GM06990 (cell line): ENCODE results near the gene FYN.
"Not testable (repeated sequence)": the region's sequence is repeated elsewhere in the genome, so short reads cannot be mapped to it uniquely, and the experiment has no call there.

Source experiments
- DNase-seq: peaks from one replicate; pipeline ENCODE4 v3.0.0-alpha.2; 2011; ENCODE audit not compliant: insufficient read length; ENCODE audit errors: extremely low read depth
- H3K27me3 ChIP-seq: replicated peaks from 2 replicates; pipeline ENCODE4 v1.6.0; 2011; ENCODE audit warnings: low read length; ENCODE audit not compliant: control insufficient read depth, insufficient read depth
- H3K36me3 ChIP-seq: 2 replicates; pipeline ENCODE4 v1.5.1; 2011; ENCODE audit warnings: low read length; ENCODE audit not compliant: control insufficient read depth, insufficient read depth
- H3K4me3 ChIP-seq: replicated peaks from 2 replicates; pipeline ENCODE4 v1.5.1; 2011; ENCODE audit warnings: low read depth, mild to moderate bottlenecking, control low read depth, low read length
- TF ChIP-seq, protein P1 (sequence below): IDR thresholded peaks from 2 replicates; pipeline ENCODE4 v1.5.1; 2011; ENCODE audit warnings: low read length, control low read depth, mild to moderate bottlenecking, inconsistent platforms; ENCODE audit not compliant: insufficient read depth, poor library complexity, severe bottlenecking

The FYN gene

DNA sequence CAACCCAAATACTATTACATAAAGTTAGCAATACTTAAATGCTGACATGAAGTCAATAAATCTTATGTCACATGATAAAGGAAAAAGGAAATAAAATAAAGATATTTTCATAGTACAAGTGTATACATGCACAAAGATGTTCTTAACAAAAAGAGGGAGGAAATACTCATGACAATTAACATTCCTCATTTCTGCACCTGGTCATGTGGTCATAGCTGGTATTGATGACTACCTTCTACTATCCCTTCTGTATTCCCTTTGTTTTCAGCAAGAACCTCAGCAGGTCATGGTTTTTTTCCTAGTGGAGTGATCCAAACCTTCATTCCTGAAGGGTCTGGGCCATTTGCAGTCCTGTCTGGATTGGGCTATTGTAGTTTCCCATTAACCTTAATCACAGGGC is 43.5 kb upstream of the FYN start:
- DNase-seq = no peak
- no peak overlapping the region for H3K4me3 ChIP-seq
- TF ChIP-seq, protein P1, sequence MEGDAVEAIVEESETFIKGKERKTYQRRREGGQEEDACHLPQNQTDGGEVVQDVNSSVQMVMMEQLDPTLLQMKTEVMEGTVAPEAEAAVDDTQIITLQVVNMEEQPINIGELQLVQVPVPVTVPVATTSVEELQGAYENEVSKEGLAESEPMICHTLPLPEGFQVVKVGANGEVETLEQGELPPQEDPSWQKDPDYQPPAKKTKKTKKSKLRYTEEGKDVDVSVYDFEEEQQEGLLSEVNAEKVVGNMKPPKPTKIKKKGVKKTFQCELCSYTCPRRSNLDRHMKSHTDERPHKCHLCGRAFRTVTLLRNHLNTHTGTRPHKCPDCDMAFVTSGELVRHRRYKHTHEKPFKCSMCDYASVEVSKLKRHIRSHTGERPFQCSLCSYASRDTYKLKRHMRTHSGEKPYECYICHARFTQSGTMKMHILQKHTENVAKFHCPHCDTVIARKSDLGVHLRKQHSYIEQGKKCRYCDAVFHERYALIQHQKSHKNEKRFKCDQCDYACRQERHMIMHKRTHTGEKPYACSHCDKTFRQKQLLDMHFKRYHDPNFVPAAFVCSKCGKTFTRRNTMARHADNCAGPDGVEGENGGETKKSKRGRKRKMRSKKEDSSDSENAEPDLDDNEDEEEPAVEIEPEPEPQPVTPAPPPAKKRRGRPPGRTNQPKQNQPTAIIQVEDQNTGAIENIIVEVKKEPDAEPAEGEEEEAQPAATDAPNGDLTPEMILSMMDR = no peak
- no peaks in the 10 kb centered on the region for H3K27me3 ChIP-seq
- H3K36me3 ChIP-seq = no peaks in the 10 kb centered on the region

DNA sequence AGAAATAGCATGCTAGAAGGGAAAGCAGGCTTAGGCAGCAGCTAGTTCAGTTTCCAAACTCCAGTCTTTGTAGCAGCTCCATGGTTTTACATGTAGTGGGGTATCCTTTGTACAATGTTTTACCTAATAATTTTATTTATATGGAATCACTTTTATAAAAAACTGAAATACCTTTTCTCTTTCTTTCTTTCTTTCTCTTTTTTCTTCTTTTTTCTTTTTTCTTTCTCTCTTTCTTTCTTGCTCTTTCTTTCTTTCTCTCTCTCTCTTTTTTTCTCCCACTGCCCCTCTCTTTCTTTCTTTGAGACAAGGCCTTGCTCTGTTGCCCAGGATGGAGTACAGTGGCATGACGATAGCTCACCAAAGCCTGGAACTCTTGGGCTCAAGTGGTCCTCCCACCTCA is 41.4 kb upstream of the FYN start:
- Histone ChIP-seq H3K36me3 (no peaks in the 10 kb centered on the region), H3K4me3 (no peak overlapping the region), H3K27me3 (no peaks in the 10 kb centered on the region)
- TF ChIP-seq, protein P1 = no peak
- no peak for DNase-seq

DNA sequence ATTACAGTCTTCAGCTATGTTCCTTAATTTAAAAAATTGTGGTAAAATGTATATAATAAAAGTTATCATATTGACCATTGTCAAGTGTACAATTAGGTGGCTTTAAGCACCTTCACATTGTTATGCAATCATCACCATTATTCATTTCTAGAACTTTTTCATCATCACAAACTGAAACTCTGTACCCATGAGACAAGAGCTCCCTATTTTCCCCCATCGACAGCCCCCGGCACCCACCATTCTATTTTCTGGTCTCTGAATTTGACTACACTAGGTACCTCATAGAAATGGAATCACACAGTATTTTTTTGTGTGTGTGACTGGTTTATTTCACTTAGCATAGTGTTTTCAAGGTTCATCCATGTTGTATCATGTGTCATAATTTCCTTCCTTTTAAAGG is 39.7 kb upstream of the FYN start:
- H3K4me3 ChIP-seq = no peak overlapping the region
- TF ChIP-seq, protein P1 = no peak
- no peak for DNase-seq
- H3K36me3 ChIP-seq = no peaks in the 10 kb centered on the region
- no peaks in the 10 kb centered on the region for H3K27me3 ChIP-seq

DNA sequence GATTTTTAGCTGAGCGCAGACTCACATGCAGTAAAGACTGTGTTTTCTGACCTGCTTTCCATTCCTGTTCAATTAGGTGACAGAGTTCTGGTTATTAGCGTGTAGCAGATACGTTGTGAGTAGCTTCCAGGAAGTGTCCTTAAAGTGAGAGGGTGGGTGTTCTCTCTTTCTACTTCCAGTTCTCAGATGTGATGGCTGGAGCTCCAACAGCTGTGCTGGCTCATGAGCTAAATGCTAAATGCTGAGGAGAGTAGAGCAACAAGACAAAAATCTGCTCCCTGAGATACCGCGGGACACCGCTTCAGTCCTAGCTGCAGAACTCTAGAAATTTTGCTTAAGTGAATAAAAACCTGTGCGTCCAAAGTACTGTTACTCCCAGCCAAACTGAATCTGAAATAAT is 38.2 kb upstream of the FYN start:
- DNase-seq = no peak
- TF ChIP-seq, protein P1 = no peak
- no peaks in the 10 kb centered on the region for H3K36me3 ChIP-seq
- H3K4me3 ChIP-seq = no peak overlapping the region
- H3K27me3 ChIP-seq = no peaks in the 10 kb centered on the region

DNA sequence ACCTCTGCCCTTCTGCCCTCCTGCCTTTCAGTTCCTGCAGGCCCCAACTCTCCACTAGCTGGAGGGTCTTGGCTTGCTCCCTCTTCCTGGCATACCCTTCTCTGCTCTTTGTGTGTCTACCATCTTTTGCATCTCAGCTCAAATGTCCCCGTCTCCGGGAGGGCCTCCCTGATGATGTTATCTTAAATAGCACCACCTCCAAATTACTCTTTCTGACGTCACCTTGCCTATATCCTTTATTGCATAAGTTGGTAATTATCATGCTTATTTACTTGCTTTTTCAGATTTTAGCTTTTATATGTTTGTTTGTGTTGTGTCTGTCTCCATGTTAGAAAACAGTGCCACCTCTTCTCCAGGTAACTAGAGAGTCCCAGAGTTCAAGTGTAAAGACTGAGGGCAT is 36.0 kb upstream of the FYN start:
- H3K4me3 ChIP-seq = no peak overlapping the region
- no peaks in the 10 kb centered on the region for H3K27me3 ChIP-seq
- no peaks in the 10 kb centered on the region for H3K36me3 ChIP-seq
- DNase-seq = no peak
- TF ChIP-seq, protein P1 = no peak

DNA sequence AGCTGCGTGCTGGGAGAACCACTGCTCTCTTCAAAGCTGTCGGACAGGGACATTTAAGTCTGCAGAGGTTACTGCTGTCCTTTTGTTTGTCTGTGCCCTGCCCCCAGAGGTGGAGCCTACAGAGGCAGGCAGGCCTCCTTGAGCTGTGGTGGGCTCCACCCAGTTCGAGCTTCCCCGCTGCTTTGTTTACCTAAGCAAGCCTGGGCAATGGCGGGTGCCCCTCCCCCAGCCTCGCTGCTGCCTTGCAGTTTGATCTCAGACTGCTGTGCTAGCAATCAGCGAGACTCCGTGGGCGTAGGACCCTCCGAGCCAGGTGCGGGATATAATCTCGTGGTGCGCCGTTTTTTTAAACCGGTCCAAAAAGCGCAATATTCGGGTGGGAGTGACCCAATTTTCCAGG is 35.1 kb upstream of the FYN start:
- DNase-seq, H3K4me3 ChIP-seq, H3K27me3 ChIP-seq, H3K36me3 ChIP-seq: not testable (repeated sequence)
